ENCODE measurements around the gene PRR33. TPM values are rescaled to one million over a fixed set of nuclear protein-coding genes. Genes with fewer than 3 reads are reported as not detected.
A peak's percentile ranks its signal among the peaks of the same experiment; 100 is the strongest.

PRR33 gene
- total RNA-seq, 2 donors from 2014 or later: not detected

- WGBS, 2 donors: 73 to 81% methylated on average over 5 of the region's 5 CpGs
- Histone ChIP-seq H3K27ac (no peak overlapping the region), H3K27me3 (no peaks in the 10 kb centered on the region), H3K4me3 (no peak overlapping the region), H3K36me3 (replicated peaks in 1 of 2; ENCODE audit: insufficient read depth in 1 of 2, low read depth in 2 of 2) (no peaks in the 10 kb centered on the region), H3K4me1 (peaks cover 4% of the 10 kb centered on the region), H3K9me3 (no peaks in the 10 kb centered on the region)
- TF ChIP-seq CTCF (IDR thresholded peaks at IDR 0.05): no peak
- TF ChIP-seq POLR2A (IDR thresholded peaks at IDR 0.05): no peak
- no peak for DNase-seq
- intact Hi-C loops (cut with DNase I): loop anchor here (5.0 kb wide), 1 partner anchor 270 kb away; the partner anchor contains the start of gene INS
- no peak for ATAC-seq
These were observed 863 bp upstream of the PRR33 start for GRCh38 chr11:1892558-1892957.

- no peak for TF ChIP-seq CTCF (IDR thresholded peaks at IDR 0.05)
- TF ChIP-seq POLR2A (IDR thresholded peaks at IDR 0.05): no peak
- ATAC-seq (no peak), DNase-seq (no peak)
- Histone ChIP-seq H3K36me3 (replicated peaks in 1 of 2; ENCODE audit: insufficient read depth in 1 of 2, low read depth in 2 of 2) (no peaks in the 10 kb centered on the region), H3K27ac (no peak overlapping the region), H3K9me3 (no peaks in the 10 kb centered on the region), H3K4me3 (no peak overlapping the region), H3K27me3 (no peaks in the 10 kb centered on the region), H3K4me1 (peaks cover 5% of the 10 kb centered on the region)
- intact Hi-C loops (cut with DNase I): loop anchor here (5.0 kb wide), 1 partner anchor 270 kb away; the partner anchor contains the start of gene INS
- whole genome bisulfite sequencing, 2 donors: 83 to 87% methylated on average over 2 to 7 of the region's 7 CpGs
These were observed 421 bp upstream of the PRR33 start for GRCh38 chr11:1892116-1892515.

- Histone ChIP-seq H3K9me3 (no peaks in the 10 kb centered on the region), H3K4me1 (peaks cover 5% of the 10 kb centered on the region), H3K27ac (no peak overlapping the region), H3K36me3 (replicated peaks in 1 of 2; ENCODE audit: insufficient read depth in 1 of 2, low read depth in 2 of 2) (no peaks in the 10 kb centered on the region), H3K27me3 (no peaks in the 10 kb centered on the region), H3K4me3 (no peak overlapping the region)
- intact Hi-C loops (cut with DNase I): loop anchor here (5.0 kb wide), 1 partner anchor 271 kb away; the partner anchor contains the start of gene INS
- 70 to 85% methylated on average over 10 to 33 of the region's 34 CpGs for WGBS, 2 donors
- TF ChIP-seq CTCF (IDR thresholded peaks at IDR 0.05) (no peak), POLR2A (IDR thresholded peaks at IDR 0.05) (no peak)
- ATAC-seq (peak; percentile 29), DNase-seq (peak in 1 of 4 donors; percentile 10)
These were observed 552 bp downstream of the PRR33 start for GRCh38 chr11:1890856-1891830.

GRCh38 chr11:1889941-1890855, 1.5 kb downstream of the PRR33 start:
- H3K4me1 ChIP-seq: peaks cover 5% of the 10 kb centered on the region
- no peak for TF ChIP-seq CTCF (IDR thresholded peaks at IDR 0.05)
- TF ChIP-seq POLR2A (IDR thresholded peaks at IDR 0.05): no peak
- WGBS, 2 donors: 76 to 91% methylated on average over 27 to 28 of the region's 33 CpGs
- H3K27me3 ChIP-seq: no peaks in the 10 kb centered on the region
- H3K36me3 ChIP-seq (replicated peaks in 1 of 2; ENCODE audit: insufficient read depth in 1 of 2, low read depth in 2 of 2): no peaks in the 10 kb centered on the region
- H3K9me3 ChIP-seq: no peaks in the 10 kb centered on the region
- DNase-seq (peak in 1 of 4 donors; percentile 9), ATAC-seq (no peak)
- no peak overlapping the region for H3K27ac ChIP-seq
- no peak overlapping the region for H3K4me3 ChIP-seq
- intact Hi-C loops (cut with DNase I): loop anchor here (5.0 kb wide), 2 partner anchors 37 to 272 kb away; partner anchors contain the start of gene INS
